HG03439 (cell line): ENCODE results near the gene FRMPD2.
"Not testable (repeated sequence)": the region's sequence is repeated elsewhere in the genome, so short reads cannot be mapped to it uniquely, and the experiment has no call there.

Experiments
- ATAC-seq: cut with Tn5 transposase; IDR thresholded peaks from one replicate; pipeline ENCODE4 v1.9.1; 2021; ENCODE audit warnings: mild to moderate bottlenecking, moderate library complexity; ENCODE audit not compliant: unreplicated experiment

Gene FRMPD2

DNA sequence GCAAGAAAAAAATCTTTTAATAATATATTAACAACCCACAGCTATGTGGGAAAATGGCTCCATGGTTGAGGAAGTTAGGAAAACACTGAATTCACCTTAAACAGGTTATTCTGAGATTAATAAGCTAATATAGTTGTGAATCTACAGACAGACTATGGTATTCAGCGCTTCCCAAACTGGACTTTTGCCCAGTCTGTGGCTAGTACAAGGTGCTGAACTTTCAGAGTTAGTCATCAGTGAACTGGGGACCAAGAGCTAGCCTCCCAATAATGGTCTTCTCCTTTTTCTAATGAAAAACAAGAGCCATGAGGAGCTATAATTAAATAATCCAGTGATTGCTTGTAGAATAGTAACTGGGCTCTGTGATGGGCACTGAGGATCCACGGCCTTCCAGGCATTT is 65.3 kb downstream of the FRMPD2 start:
- ATAC-seq: no peak

DNA sequence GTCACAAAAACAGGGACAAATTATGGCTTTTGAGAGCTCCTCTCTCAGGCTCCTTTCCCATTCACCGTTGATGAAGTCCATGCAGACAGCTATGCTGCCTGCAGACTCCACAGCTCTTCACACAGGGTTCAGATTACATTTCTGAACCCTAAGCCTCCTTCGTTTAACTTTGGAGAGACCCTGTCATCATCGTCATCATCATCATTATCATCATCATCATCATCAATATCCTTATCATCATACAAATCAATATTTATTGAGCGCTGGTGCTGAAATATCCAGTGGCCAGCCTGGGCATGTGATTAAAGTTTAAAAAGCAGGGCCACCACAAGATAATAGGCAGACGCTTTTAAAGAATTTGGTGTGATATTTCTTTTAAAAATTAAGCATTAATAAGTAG is 66.6 kb downstream of the FRMPD2 start:
- no peak for ATAC-seq

DNA sequence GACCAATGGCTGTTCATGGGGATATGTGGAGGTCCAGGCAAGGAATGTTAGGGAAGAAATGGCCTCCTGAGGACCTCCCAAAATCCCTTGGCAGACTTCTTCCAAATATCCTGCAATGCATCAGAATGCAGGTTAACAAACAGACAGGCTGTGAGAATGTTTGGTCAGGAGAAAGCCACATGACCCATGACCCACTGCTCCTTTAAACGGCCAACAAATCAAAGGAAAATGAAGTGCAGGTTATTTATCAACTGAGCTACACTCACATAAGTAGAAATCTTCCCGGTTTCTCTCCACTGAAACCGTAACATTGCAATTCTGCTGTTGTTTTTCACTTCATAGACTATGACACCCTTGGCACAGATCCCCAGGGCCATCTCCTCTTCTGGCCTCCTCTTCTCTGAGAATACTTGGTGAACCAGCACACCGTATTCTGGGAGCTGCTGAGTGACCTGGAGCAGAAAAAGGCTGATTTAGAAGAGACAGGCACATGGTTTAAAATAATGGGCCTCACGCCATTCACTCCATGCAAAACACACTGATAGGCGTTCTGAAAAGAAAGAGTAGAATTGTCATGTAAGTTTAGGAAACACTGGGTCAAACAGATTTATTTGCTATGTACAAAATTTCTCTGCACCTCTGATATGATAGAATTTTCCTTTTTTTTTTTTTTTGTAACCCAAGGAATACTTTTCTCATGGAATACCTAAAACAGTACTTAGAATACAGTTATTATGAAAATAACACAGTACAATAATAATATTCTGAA is 67.8 kb downstream of the FRMPD2 start:
- ATAC-seq: no peak

DNA sequence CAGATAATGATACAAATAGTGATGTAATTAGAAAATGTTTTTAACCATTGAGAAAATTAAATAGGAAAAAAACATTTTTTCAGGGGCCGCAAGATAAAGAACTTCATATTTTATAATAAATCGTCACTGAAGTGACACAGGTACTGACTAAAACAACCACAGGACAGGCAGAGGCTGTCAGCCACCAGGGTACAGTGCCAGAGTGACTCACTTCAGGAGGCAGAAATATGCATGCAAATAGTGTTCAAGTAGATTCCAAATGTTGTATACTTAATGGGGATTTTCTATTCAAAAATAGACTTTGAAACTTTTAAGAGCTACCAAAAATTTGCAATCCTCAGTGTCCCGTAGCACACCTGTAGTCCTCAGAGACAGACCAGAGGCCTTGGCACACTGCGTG is 68.6 kb downstream of the FRMPD2 start:
- peak; percentile 78 for ATAC-seq

DNA sequence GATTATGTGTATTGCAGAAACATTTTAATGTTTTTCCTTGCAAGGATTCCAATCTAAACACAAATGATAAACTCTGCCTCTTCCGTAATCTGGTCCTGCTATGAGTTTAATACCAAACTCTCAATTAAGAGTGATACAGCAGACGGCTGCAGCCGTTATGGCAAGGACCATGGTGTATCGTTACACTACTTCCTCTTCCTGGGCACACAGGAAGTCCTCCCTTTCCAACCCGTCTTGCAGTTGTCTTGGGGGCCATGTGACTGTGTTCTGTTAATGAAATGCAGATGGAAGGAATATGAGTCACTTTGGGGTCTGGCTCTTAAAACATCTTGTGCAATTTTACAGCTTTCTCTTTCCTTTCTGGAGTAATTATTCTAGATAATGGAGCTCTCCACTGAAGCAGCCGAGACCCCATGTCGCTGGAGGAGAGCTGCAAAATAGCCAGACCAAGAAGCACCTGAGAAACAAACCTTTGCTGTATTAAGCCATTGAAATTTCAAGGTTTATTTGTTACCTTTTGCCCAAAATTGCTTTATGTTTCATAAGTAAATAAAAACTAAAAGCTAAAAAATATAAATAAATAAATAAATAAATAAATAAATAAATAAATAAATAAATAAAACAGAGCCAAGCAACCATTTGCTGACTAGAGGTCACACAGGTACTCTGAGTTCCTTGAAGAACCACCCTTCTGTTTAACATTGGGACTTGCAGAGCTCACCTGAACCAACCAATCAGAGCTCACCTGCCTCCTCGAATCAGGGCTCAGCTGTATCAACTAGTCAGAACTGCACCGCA is 74.7 kb downstream of the FRMPD2 start:
- ATAC-seq: no peak

DNA sequence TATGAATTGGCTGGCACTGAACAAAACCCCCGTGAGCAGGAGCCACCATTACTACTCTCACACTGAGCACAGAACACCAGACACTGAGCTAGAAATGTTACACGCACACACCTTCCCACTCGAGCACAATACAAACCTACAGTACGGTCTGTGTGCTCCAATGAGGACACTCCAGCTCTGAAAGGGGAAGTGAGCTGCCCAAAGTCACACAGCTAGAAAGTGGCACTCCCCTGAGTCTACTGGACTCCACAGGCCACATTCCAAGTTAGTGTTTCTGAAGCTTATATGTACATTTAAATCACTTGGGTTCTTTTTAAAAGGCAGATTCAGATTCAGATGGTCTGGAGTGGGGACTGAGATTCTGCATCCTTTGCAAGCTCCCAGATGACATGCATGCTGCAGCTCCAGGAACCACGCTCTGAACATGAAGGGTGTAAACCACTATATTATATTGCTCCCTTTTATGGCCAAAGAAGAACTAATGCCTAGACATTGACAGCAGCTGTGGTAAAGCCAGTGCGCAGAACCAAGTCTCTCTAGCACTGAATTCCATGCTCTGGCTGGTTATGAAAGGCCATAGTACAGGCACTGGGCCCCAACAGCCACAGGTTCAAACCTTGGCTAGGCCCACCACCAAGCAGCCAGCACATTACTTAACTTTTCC is 77.1 kb downstream of the FRMPD2 start:
- no peak for ATAC-seq

DNA sequence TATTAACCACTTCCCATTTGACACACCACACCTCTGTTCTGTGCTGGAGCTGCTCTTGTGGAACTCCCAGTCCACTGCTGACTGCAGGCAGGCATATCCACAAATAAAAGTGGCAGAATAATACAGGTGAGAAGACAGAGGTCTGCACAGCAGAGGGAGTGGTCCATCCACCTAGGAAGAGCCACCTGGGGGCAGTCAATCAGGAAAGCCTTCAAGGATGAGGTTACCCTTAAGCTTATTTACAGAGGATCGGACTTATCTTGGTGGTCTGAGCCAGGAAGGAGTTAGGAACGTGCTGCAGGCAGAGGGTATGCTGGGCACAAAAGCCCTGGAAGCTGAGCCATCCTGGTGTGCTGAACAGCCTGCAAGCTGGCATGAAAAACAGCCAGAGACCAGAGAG is 78.7 kb downstream of the FRMPD2 start:
- ATAC-seq: no peak

DNA sequence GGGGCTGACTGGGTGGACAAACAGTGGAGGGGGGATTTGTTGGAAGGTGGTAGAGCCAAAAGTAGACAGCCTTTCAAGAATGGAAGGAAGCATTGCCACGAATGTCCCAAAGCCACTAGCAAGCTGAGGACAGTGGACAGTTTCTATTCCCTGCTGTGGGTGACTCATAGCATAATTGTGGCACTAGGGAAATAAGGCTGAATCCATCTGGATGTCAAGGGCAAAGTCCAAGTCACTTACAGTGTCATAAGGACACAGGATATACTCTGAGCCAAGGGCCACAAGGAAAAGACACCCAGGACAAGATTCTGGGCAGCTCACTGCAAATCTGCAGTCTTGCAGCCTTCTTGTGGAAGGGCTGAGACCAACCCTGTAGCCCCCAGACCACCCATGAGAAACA is 79.7 kb downstream of the FRMPD2 start:
- no peak for ATAC-seq

DNA sequence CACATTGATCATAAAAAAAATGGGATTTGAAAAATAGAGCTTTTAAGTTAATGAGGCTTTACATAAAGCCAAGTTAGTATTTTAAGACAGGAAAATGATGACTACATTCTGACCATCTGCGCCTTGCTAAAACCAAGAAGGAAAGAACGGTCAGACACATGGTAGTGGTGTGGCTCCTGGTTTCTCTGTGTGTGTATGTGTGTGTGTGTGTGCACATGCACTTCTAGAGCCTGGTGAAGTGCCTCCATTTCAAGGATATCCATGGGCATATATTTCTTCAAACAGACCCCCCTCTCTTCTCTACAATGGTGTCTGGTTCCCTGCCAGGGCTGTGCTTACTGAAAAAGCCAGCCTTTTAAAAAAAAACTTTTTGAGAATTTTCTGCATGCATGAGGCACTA is 80.9 kb downstream of the FRMPD2 start:
- ATAC-seq: no peak

DNA sequence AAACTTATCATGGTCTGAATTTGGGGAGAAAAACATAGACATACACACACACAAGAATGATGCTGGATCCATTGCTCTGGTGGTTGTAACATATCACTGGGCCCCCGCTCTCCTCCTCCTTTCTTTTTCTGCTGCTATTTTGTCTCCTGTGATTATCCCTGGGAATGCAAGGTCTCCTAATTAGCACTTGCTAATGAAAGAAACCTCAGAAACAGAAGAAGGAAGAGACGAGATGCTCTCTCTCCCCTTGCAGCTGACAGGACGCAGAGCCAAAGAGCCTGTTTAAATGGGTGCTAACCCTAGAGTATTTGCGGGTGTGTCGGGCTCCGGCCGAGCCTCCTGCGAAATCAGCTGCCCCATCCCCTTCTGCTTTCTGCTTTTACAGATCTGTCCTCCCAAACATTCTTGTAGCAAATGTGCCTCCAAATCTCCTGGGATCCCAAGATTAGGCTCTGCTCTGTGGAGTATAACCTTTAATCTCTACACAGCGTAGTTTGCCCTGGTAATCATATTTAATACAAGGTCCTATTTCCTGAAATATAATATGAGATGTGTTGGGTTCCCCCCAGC is 81.5 kb downstream of the FRMPD2 start:
- no peak for ATAC-seq

DNA sequence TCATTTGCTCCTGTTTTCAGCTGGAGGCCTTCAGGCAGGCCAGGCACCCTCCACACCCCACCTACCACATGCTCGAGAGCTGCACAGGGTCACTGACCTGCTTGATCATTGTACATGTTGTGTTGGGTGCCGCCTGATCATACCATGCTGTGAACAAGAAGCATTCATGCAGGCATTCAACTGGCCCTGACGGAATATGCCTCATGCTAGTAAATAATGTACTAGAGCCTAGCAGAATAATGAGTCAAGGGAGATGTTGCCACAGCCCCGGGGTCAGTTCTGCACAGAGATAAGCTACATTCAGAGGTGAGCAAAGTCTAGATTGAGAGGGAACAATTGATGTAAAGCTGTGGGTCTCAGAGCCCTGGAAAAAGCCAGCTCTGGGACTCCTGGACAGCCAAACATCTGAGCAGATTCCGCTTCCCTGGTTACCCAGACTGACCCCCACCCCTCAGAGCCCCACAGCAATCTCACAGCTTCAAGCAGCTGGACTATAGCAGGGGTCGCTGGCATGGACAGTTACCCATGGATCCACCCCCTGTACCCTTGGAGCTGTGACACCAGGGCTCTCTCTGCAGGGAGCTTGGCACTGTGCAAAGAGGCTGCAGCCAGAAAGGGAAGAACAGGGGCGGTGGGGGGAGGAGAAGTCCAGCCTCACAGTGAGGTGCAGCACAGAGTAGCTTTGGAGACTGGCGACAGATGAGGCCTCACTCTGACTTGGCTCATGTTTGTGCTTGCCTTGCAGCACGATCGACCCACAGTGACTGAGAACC is 86.6 kb downstream of the FRMPD2 start:
- no peak for ATAC-seq

DNA sequence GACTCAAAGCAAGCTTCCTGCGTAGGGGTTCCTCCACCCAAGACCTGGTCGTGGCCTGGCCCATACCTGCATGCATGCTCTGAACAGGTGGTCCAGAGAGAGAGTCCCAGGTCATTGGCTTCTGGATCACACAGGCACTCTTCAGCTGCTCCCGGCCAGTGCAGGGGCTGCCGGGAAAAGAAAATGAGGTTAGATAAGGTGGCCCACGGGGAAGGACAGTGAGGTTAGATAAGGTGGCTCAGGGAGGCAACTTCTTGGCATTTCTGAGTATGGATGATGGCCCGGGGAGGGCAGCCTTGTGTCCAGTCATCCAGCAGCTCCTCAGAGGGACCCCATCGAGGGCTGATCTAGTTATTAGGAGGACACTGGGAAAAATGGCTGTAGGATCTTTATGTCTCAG is 87.4 kb downstream of the FRMPD2 start:
- ATAC-seq: no peak

DNA sequence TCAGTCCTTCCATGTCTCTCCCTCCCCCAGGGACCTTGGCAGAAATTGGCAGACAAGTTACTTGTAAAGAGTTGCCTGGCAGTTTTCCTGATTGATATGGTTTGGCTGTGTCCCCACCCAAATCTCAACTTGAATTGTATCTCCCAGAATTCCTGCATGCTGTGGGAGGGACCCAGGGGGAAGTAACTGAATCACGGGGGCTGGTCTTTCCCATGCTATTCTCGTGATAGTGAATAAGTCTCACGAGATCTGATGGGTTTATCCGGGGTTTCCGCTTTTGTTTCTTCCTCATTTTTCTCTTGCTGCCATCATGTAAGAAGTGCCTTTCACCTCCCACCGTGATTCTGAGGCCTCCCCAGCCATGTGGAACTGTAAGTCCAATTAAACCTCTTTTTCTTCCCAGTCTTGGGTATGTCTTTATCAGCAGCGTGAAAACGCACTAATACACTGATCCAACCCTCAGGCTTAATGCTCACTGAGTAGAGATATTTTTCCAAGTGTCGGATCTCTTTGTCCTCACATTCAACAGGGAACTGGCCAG is 88.2 kb downstream of the FRMPD2 start:
- ATAC-seq: not testable (repeated sequence)

DNA sequence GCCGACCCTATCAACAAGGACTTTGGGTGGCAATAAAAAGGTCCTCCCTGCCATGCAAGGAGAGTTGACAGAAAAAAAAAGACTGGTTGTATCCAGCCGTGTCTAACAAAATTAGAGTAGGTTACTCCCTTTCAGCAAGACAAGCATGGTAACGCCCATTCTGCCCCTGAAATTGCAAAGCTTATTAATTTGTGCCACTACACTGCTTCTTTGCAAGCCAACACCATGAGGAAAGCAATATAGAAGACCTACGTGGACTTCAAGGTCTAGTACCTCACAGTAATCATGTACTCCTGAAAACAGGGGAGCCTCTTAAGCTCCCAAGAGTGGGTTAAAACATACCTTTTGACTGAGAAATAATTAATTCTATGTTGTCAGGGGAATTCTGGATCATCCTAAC is 90.3 kb downstream of the FRMPD2 start:
- ATAC-seq: no peak

DNA sequence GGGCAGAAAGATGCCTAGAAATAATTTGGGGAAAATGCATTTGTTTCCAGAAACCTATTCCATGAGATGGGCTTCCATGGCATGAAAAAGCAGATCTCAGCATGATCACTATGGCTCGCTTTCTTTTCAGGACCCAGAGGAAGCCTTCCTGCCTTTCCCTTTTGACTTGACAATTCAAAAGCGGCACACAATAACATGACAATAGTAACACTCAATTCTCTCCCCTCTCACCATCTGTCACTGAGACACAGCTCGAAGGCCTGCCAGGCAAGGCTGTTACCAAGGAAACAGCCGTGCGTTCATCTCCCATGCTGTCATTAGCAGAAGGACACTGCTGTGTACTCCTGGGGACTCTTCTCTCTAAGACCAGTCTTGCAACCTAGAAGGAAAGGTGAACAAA is 101.8 kb downstream of the FRMPD2 start:
- not testable (repeated sequence) for ATAC-seq

DNA sequence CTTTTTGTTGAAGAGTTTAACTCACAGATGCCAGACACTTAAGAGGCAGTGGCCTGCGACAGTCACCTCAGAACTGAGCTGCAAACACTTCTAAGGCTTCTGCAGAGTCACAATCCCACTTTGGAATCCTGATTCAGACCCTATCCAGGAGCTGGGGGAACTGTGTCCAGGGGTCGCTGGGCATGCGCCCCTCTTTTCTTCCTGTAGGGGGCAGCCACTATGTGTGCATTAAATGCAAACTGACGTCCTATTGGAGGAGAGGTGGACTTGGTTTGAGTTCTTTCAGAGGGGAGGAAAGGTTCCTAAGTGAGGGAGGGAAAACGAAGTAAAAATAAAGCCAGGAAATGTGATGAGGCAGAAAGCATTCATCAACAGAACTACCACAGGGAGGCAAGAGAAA is 113.8 kb downstream of the FRMPD2 start:
- not testable (repeated sequence) for ATAC-seq

DNA sequence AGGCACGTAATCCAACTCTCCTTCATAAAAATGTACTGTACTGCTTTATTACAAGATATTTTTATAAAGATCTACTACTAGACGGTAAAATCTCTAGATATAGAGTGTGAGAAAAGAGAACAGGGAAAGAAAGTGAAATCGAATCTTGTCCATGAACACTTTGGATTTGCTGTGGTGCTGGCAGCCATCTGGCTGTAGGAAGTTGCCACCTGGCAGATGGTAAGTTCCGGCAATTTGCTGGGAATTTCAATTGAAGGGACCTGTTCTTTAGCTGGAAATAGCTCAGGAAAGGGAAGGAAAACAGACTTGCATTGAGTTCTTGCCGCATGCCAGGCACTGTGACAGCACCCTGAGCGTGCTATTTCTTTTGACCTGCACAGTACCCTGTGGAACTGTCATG is 114.3 kb downstream of the FRMPD2 start:
- ATAC-seq: not testable (repeated sequence)

DNA sequence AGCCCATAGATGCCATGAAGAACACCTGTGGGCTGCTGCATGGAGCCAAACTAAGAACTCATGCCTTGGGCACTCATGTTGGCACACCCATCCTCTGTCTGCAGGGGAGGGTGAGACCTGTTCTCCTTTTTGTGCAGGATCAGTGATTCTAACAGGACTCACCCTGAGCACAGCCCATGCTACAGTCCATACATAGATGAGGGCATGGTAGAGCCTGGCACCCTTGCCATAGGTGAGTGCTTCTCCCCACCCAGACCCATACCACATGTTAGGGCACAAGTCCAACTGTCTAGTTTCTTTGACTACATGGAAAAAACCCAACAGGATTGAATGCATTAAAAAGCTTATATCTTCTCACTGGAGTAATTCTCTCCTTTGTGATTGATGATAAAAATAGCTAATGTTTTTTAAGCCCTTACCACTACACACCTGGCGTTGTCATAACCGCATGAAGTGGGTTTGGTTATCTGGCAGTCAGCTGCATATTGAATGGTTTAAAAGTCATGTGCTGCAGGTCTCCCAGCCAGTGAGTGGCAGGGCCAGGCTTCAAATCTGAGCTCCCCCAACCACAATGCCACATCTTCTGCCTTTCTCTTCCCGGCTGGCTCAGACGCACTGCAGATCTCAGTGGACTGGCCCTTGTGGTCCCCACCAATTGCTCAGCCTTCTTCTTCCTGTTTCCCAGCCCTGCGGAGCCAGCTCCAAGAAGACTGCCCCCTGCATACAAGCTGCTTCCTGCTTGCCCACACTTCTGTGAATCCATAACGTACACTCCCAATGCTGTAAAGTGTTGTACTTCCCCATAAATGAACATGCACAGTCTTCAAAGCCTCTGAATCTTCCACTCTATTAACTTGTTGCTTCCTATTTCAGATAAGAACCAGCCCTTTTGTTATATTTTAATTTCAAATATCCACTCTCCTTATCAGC is 120.0 kb downstream of the FRMPD2 start:
- not testable (repeated sequence) for ATAC-seq

DNA sequence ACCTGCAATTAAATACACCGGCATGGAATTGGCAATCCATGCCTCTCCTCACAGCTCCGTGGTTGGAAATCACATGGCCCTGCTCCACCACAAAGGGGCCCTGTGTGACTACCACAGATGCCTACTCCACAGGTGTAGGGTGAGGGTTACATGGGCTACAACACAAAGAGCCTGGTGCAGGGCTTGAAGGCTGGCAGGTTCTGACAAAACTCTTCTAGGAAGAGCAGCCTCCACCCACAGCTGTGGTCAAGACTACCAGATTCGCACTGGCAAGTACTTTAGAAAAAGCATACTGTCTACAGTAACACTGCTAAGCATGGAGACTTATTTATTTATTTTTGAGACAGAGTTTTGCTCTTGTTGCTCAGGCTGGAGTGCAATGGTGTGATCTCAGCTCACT is 126.9 kb downstream of the FRMPD2 start:
- ATAC-seq: not testable (repeated sequence)
